Stimulated activated CD4-positive, alpha-beta T cell treated with anti-CD3 and anti-CD28 coated beads, Interleukin-15, amount 100 ng/mL, for 1 hour (primary cell): ENCODE results near the gene SLCO3A1.
"Not testable (repeated sequence)": the region's sequence is repeated elsewhere in the genome, so short reads cannot be mapped to it uniquely, and the experiment has no call there.

ENCODE experiments used
- DNase-seq, 2 donors: peaks; one replicate each; pipeline ENCODE4 v3.0.0-alpha.2; 2020; ENCODE audit warnings: low read depth in 1 of 2, low spot score in 1 of 2

Gene SLCO3A1

DNA sequence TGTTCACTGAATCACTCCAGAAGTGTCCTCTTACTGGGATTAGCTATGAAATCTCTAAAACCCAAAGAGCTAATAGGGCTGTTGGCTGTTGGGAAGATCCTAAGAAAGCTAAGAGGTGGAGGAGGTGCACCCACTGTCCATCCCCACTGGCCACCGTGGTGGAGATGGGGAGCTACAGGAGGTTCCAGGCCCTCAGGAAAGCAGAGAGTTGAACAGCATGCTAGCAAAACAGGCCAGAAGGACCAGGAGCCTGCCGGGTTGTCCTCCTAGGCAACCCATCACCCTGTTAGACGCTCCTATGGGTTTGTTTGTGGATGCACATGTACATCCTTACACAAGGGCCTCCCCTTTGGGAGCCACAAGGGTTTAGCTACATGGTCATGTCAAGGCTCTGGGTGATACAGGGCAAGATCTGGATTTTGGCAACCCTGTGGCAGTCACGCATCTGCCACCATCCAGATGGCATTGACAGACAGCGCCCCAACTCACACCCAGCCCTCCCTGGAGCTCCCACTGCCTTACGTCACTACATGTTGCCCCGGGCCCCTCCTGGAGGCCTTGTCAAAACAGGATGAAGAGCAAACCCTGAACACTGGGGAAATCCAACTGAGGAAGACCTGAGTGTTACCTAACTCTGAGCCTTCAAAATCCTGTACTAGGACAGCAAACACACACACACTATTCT, 208.1 kb downstream of the SLCO3A1 start:
- no peak for DNase-seq

DNA sequence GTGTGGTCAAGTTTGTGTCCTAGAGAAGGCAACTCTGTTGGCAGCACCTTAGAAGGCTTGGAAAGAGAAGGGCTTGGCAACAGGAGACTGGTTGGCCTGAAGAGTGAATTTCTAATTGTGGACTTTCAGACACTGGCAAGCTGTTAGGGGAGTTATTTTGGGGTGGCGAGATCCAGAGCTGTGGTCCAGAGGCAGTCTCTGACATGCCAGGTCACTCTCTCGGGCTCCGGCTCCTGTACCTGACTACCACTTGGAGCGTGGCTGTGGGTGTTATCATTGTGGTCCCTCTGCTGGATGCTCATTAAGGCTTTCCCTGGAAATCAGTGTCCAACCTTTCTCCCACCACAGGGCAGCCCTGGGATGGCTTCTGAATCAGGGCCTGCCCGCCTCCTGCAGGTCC, 209.0 kb downstream of the SLCO3A1 start:
- DNase-seq: no peak

- DNase-seq: no peak
Observed at GRCh38 chr15:92068121-92068520, 214.6 kb downstream of the SLCO3A1 start.

GRCh38 chr15:92069308-92070250, 216.1 kb downstream of the SLCO3A1 start:
- DNase-seq: peak; percentile 19 to 23

- DNase-seq: not testable (repeated sequence)
Observed at GRCh38 chr15:92070251-92070650, 216.7 kb downstream of the SLCO3A1 start.

DNA sequence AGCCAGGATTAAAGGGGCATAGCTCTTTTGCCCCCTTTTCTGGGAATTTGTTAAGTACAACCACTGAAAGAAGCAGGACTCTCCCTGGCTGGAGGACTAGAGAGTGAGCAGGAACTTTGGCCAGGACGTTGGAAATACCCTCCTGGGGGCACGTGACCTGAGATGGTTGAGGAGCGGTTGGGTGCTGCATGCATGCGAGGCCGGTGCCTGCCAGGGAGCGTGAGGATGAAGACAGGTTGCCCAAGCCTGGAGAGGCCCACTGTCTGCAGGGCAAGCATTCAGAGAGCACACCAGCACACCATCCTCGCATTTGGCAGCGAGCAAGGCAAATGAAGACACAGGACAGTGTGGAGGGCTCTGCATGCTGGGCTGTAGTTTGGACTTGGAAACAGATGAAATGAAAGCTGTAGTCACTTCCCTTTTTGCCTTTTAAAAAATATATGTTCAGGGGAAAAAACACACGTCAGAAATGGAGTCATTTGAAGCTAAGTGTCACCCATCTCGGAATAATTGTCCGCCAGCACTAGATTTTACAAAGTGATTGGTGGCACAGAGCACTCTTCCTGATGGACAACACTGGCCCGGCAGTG, 217.6 kb downstream of the SLCO3A1 start:
- no peak for DNase-seq

DNA sequence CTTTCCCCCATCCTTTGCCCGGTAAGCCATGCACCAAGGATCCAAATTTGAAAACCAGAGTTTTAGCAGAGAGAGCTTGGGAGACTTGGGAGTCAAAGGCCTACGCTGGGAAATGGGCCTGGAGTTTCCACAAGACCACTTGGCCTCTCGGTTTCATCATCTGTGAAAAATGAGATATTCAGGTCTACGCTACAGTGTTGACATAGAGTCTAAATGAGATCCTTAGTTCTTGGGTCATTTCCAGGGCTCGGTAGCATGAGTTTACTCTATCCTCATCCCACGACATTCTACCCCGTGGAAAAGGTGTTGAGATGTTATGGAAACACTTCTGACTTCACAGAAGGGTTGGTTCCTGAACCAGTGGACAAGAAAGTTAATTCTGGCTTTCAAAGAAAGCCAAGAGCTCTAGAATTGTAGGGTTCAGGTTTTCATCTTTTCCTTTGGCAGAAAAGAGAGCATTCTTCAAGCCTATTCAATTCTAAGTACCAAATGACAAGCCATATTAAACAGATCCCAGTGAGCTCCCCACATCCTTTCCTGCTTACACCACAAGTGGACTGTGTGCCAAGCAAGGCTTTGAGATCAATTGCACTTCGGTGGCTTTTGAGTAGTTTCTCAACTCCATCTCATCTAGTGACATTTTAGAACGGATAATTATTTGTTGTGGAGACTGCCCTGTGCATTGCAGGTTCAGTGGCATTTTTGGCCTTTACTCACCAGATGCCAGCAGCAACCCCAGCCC, 219.7 kb downstream of the SLCO3A1 start:
- DNase-seq: no peak

DNA sequence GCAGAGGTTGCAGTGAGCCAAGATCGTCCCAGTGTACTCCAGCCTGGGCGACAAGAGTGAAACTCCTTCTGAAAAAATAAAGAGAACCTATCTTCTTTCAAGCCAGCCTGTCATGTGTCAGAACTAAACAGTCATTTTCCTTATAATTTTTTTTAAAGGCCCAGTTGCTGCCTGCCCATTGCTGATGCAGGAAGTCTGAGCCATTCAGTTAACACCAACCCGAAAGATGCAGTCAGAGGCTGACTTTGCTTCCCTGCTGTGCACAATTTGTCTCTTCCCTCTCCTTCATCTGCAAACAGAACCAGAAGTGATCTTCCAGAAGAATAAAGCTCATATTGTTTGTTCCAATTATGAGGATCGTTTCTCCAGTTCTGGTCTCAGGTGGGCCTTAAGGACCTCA, 220.6 kb downstream of the SLCO3A1 start:
- DNase-seq: no peak

DNA sequence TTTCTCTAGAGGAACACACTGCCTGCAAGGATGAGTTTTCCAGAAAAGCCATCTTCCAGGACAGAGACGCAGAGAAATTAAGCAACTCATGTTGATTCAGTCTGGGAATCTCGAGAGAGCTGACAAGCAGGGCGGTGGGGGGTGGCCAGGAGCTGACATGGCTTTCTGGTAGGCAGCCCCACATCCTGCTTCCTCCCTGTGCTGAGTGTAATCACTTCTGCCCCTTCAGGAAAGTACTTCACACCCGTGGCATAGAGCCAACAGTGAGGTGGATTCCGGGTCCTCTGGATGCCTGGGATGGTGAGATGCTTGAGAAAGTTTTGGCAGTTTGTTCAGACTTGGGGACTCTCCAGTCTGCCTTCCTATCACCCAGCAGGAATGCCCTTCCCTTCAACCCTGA, 221.1 kb downstream of the SLCO3A1 start:
- DNase-seq: no peak

- no peak for DNase-seq
Observed at GRCh38 chr15:92075764-92076163, 222.3 kb downstream of the SLCO3A1 start.

- no peak for DNase-seq
Observed at GRCh38 chr15:92076541-92076940, 223.0 kb downstream of the SLCO3A1 start.

DNA sequence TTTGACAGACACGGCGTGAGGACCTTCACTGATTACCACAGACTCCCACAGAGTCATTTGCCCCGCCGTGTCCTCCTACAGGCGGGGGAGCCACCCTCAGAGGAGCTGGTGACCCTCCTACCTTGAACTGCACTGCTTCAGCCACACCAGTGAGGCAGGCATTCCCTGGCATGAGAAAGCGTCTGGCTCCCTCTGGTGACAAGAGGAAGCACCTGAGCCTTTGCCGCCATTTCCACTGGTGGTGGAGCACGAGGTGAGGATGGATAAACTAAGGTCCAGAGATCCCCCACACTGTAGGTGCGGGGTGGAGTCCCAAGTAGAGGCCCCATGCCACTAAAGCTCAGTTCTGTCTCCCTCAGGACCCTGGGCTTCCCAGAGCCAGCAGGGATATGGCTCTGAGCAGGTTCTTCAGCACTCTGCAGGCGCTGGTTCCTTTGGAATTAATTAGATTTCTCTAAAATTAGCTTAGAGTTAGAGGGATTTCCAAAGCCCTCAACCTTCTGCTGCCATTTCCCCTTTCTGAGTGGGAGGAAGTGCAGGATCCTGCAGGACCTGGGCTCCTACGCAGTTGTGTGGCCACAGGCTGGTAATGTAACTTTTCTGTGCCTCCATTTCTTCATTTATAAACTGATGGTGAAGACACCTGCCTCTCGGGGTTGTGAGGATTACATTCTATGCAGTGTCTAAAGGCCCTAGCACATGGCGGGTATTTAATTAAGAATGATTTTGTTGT, 224.0 kb downstream of the SLCO3A1 start:
- DNase-seq: peak; percentile 31 to 49

DNA sequence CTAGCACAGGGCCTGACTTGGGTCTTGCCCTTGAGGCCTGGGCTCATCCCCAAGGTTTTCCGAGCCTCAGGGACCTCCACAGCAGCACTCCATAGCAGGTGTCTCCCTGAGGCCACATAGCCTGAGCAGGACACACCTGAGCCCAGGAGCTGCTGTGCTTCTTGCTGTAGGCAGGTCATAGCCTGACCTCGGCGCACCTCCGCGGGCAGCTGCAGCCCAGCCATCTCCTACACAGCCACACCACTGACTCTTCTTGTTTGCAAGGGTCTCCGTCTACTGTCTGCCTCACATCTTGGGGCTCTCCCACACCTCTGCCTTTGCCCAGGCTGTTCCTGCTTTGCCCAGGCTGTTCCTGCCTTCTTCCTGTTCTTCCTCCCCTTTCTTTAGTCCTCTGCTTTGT, 224.8 kb downstream of the SLCO3A1 start:
- DNase-seq: no peak

DNA sequence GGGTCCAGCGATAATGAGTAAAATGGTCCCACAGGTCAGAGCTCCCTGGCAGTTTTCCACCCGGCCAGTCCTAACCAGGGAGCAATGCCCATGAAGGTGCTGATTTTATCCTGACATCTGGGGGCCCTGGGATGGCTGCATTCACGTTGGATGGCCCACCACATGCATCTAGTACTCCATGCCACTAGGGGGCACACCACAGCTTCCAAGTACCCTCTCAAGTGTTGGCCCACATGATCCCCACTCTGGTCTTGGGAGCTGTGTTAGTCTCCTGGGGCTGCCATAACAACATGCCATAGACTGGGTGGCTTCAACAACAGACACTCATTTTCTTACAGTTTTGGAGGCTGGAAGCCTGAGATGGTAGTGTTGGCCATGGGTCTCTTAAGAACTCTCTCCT, 225.5 kb downstream of the SLCO3A1 start:
- DNase-seq: no peak

DNA sequence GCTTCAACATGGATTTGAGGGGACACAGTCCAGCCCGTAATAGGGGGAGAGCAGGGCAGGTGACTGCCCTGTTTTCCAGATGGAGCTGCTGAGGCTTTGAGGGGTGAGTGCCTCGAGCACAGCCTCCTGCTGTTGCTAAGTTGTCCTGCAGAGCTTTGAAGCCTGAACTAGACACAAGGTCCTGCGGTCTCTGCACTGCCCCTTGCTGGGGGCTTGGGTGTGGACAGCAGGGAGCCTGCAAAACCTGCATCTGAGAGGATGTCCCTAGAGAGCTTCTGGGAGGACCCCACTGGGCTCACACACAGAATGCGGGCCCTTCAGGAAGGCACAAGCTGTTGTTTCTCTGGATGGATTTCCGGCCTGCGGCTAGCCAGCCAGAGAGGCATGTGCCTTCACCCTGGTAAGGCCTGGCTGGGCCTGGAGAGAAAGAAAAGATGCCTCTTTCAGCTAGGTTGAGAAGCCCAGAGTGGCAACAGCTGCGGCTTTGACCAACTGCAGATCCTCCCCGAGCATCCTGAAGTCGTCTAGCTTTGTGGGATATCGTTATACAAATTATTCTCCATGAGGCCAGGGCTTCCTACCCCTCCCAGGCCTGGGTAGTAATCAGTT, 226.2 kb downstream of the SLCO3A1 start:
- no peak for DNase-seq

GRCh38 chr15:92082006-92082843, 228.7 kb downstream of the SLCO3A1 start:
- peak in 1 of 2 donors; percentile 30 for DNase-seq

- DNase-seq: no peak
Observed at GRCh38 chr15:92083190-92083589, 229.7 kb downstream of the SLCO3A1 start.

GRCh38 chr15:92087211-92087610, 233.7 kb downstream of the SLCO3A1 start:
- DNase-seq: no peak

GRCh38 chr15:92091155-92091734, 237.7 kb downstream of the SLCO3A1 start:
- DNase-seq: no peak
